PC-3 (cell line): Measurements from ENCODE around the gene USP20. TPM values are rescaled to one million over a fixed set of nuclear protein-coding genes. Genes with fewer than 3 reads are reported as not detected.

Source experiments
- ATAC-seq: fragments of 200-7000 bp; cut with Tn5 transposase; 2 replicates; pipeline ENCODE4 v1.9.1; 2020; ENCODE audit warnings: mild to moderate bottlenecking, moderate library complexity
- BruUV-seq: library from RNA; stranded (reverse); fragments of 400-500 nt; replicated peaks from 2 replicates; lab custom pipeline; 2021; lab: Mats Ljungman, UMichigan
- CTCF ChIA-PET: fragments of 300-600 bp; sonication (Branson Sonifier 250); formaldehyde crosslinking; loops from one replicate; lab custom pipeline; 2022; ENCODE audit warnings: antibody characterized with exemption; lab: Charles Lee
- POLR2A ChIA-PET: fragments of 300-600 bp; sonication (Branson Sonifier 250); formaldehyde crosslinking; loops from one replicate; lab custom pipeline; 2022; ENCODE audit warnings: antibody characterized with exemption; ENCODE audit not compliant: unreplicated experiment; lab: Charles Lee
- DNase-seq: peaks from one replicate; pipeline ENCODE4 v3.0.0-alpha.2; 2015
- H2AFZ ChIP-seq: fragments of 300-600 bp; sonication (generic); 2 replicates; pipeline ENCODE4 v1.6.0; 2016; ENCODE audit warnings: antibody characterized with exemption, low read length
- H3F3A ChIP-seq: fragments of 300-600 bp; sonication (generic); one replicate; pipeline ENCODE4 v1.6.0; 2017; ENCODE audit warnings: antibody characterized with exemption, low read length, control low read depth, mild to moderate bottlenecking; ENCODE audit not compliant: unreplicated experiment
- H3K27ac ChIP-seq: fragments of 300-600 bp; sonication (generic); 2 replicates; pipeline ENCODE4 v1.5.1; 2016; ENCODE audit warnings: mild to moderate bottlenecking, low read length
- H3K27me3 ChIP-seq: fragments of 300-600 bp; sonication (generic); 2 replicates; pipeline ENCODE4 v1.6.1; 2016; ENCODE audit warnings: low read length, mixed read lengths
- H3K36me3 ChIP-seq: fragments of 300-600 bp; sonication (generic); 2 replicates; pipeline ENCODE4 v1.6.1; 2016; ENCODE audit warnings: low read depth, mixed run types, low read length, mixed read lengths
- H3K4me1 ChIP-seq: fragments of 300-600 bp; sonication (generic); 2 replicates; pipeline ENCODE4 v1.5.1; 2016; ENCODE audit warnings: low read length; ENCODE audit not compliant: insufficient read depth
- H3K4me2 ChIP-seq: fragments of 300-600 bp; sonication (generic); 2 replicates; pipeline ENCODE4 v1.6.0; 2016; ENCODE audit warnings: low read length
- H3K4me3 ChIP-seq: fragments of 300-600 bp; sonication (generic); 2 replicates; pipeline ENCODE4 v1.5.1; 2016; ENCODE audit warnings: mild to moderate bottlenecking, low read length, mixed read lengths
- H3K79me2 ChIP-seq: fragments of 300-600 bp; sonication (generic); 2 replicates; pipeline ENCODE4 v1.6.1; 2017; ENCODE audit warnings: low read length, mixed read lengths
- H3K9ac ChIP-seq: fragments of 300-600 bp; sonication (generic); 2 replicates; pipeline ENCODE4 v1.6.0; 2016; ENCODE audit warnings: mild to moderate bottlenecking, low read length
- H3K9me2 ChIP-seq: fragments of 300-600 bp; sonication (generic); replicated peaks from 2 replicates; pipeline ENCODE4 v1.6.1; 2016; ENCODE audit warnings: mixed run types, low read length, mixed read lengths
- H3K9me3 ChIP-seq: fragments of 300-600 bp; sonication (generic); 2 replicates; pipeline ENCODE4 v1.6.1; 2016; ENCODE audit warnings: low read length, mixed read lengths
- H4K20me1 ChIP-seq: fragments of 300-600 bp; sonication (generic); 2 replicates; pipeline ENCODE4 v1.6.1; 2016; ENCODE audit warnings: low read length, mixed read lengths
- CTCF ChIP-seq: fragments of 300-600 bp; sonication (generic); conservative IDR thresholded peaks from 2 replicates; pipeline ENCODE4 v1.5.1; 2017; ENCODE audit warnings: antibody characterized with exemption, low read depth, mild to moderate bottlenecking, low read length
- EZH2 ChIP-seq: fragments of 300-600 bp; sonication (generic); IDR thresholded peaks from one replicate; pipeline ENCODE4 v1.6.1; 2017; ENCODE audit warnings: antibody characterized with exemption, mild to moderate bottlenecking, low read length; ENCODE audit not compliant: unreplicated experiment
- EZH2phosphoT487 ChIP-seq: fragments of 300-600 bp; sonication (generic); IDR thresholded peaks from 2 replicates; pipeline ENCODE4 v1.6.1; 2018; ENCODE audit warnings: mild to moderate bottlenecking, antibody characterized with exemption, low read length, borderline replicate concordance
- intact Hi-C: fragments of 100-400 bp; cut with micrococcal nuclease; formaldehyde crosslinking; loops from 2 replicates; pipeline ENCODE4 v1.9.0; 2023
- total RNA-seq: library from RNA; depleted of rRNA; stranded (reverse); fragments of >200 nt; gene quantifications from 2 replicates; pipeline ENCODE4 v1.2.3, GENCODE V29; 2014

Gene USP20
- total RNA-seq, 1 experiment from 2014 or later, result 15.0 TPM

GRCh38 chr9:129803676-129804060 lies 31.6 kb upstream of the USP20 start:
- no peak overlapping the region for H3K27ac ChIP-seq
- H3F3A ChIP-seq, result no peaks in the 10 kb centered on the region
- no peaks in the 10 kb centered on the region for H3K9me3 ChIP-seq
- POLR2A ChIA-PET, result interaction anchor here (0.5 kb wide), 2 partner anchors 225 to 614 kb away, joined by 3 to 4 read pairs; no protein-coding TSS in a partner anchor
- peak overlapping the region; percentile 91 for H3K4me3 ChIP-seq
- intact Hi-C loops, result no loop called here
- no peaks in the 10 kb centered on the region for H4K20me1 ChIP-seq
- H3K9ac ChIP-seq, result peak overlapping the region; percentile 69
- DNase-seq, result no peak
- no peaks in the 10 kb centered on the region for H3K27me3 ChIP-seq
- TF ChIP-seq EZH2, result no peak
- TF ChIP-seq EZH2phosphoT487, result no peak
- no peak for TF ChIP-seq CTCF
- H3K4me2 ChIP-seq, result peak overlapping the region; percentile 100
- ATAC-seq, result peak; percentile 34
- H3K36me3 ChIP-seq, result no peaks in the 10 kb centered on the region
- peaks cover 9% of the 10 kb centered on the region for H3K79me2 ChIP-seq
- H3K4me1 ChIP-seq, result peaks cover 5% of the 10 kb centered on the region; the same call in 1 of the 2 replicates
- CTCF ChIA-PET, result no interaction called here
- H3K9me2 ChIP-seq, result no peaks in the 10 kb centered on the region
- BruUV-seq, result no TSS peak
- peak overlapping the region; percentile 91 for H2AFZ ChIP-seq

- intact Hi-C loops, result no loop called here
- no peak overlapping the region for H2AFZ ChIP-seq
- H3K4me3 ChIP-seq, result no peak overlapping the region
- H3K4me2 ChIP-seq, result no peak overlapping the region
- no peak for TF ChIP-seq EZH2phosphoT487
- TF ChIP-seq EZH2, result no peak
- no peak for TF ChIP-seq CTCF
- H3K9ac ChIP-seq, result no peak overlapping the region
- no peaks in the 10 kb centered on the region for H4K20me1 ChIP-seq
- peaks cover 5% of the 10 kb centered on the region; the same call in 1 of the 2 replicates for H3K4me1 ChIP-seq
- no peaks in the 10 kb centered on the region for H3K9me3 ChIP-seq
- POLR2A ChIA-PET, result no interaction called here
- DNase-seq (no peak), ATAC-seq (no peak)
- no peaks in the 10 kb centered on the region for H3K27me3 ChIP-seq
- peaks cover 9% of the 10 kb centered on the region for H3K79me2 ChIP-seq
- H3K9me2 ChIP-seq, result no peaks in the 10 kb centered on the region
- H3K27ac ChIP-seq, result no peak overlapping the region
- H3K36me3 ChIP-seq, result no peaks in the 10 kb centered on the region
- CTCF ChIA-PET, result no interaction called here
- no peaks in the 10 kb centered on the region for H3F3A ChIP-seq
- no TSS peak for BruUV-seq
Observed at GRCh38 chr9:129806061-129806460, 29.2 kb upstream of the USP20 start.

- POLR2A ChIA-PET, result no interaction called here
Observed at GRCh38 chr9:129809346-129809745, 25.9 kb upstream of the USP20 start.

More at GRCh38 chr9:129809346-129809745, 25.9 kb upstream of the USP20 start:
- ATAC-seq (no peak), DNase-seq (no peak)
- Histone ChIP-seq H3K27me3 (no peaks in the 10 kb centered on the region), H3K4me3 (no peak overlapping the region), H2AFZ (no peak overlapping the region), H3K4me2 (no peak overlapping the region), H3K27ac (no peak overlapping the region), H3K36me3 (no peaks in the 10 kb centered on the region), H3K9me3 (no peaks in the 10 kb centered on the region), H3K4me1 (peaks cover under 1% of the 10 kb centered on the region; the same call in 1 of the 2 replicates), H3K9ac (no peak overlapping the region), H3K9me2 (no peaks in the 10 kb centered on the region), H3F3A (no peaks in the 10 kb centered on the region), H3K79me2 (0 out of 2 replicates have a peak, but pooled peaks cover under 1% of the 10 kb centered on the region), H4K20me1 (no peaks in the 10 kb centered on the region)
- no TSS peak for BruUV-seq
- TF ChIP-seq CTCF (no peak), EZH2 (no peak)
- CTCF ChIA-PET, result no interaction called here
- intact Hi-C loops, result no loop called here
